Germinal center (tissue), 1 donor: ENCODE data around the gene TMIGD1.

Source experiments
- DNase-seq: peaks from one replicate; pipeline ENCODE4 v3.0.0; 2012; ENCODE audit warnings: mixed read lengths, low spot score

Gene TMIGD1

DNA sequence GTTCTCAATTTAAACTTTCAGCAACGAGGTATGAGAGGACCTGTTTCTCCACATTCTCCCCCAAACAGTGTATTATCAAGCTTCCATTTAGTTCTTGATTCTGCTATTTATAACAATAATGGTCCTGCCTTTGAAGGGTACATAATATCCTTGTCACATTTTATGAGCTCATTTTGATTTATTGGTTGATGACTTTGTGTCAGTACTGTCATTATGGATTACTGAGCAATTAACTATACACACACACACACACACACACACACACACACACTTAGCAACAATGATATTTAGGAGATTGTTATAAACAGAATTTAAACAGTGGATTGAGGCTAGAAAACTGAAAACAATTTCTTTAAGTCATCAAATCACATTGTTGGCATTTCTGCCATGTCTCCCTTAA, 7.0 kb downstream of the TMIGD1 start:
- DNase-seq, result no peak

DNA sequence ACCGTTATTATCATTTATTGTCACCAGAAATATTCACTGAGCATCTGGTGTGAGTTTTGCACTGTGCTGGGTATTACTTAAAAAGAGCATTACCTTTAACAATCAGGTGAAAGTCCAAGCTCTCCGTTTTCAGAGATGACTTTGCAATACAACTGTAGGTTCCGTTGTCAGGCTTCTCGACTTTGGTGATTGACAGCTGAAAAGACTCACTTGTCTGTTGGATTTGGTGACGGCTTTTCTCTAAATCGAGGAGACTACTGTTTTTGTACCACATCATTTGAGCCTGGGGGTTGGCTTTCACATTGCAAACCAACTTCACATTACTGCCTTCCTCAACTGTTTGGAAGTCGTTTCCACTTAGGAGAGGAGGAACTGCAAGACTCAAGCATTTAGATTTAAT, 9.1 kb downstream of the TMIGD1 start:
- DNase-seq, result no peak

DNA sequence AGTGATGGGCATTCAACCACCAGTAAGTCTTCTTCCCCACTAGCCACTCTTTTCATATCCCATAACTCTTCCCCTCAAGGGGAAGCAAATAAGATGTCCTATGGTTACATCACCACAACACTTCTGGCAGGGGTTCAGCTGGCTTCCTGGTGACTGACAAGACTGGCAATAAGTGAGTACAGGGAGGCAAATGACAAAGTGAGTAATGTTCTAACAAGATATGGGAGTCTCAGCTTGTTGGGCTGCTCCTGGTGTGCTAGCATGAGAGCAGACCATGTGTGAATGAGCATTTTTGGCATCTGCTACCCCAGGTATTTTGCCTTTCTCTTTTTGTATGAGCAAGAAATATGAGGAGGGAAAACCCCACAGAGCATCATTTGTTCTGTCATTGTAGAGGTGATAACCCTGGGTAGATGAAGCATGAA, 9.9 kb downstream of the TMIGD1 start:
- peak; percentile 7 for DNase-seq

DNA sequence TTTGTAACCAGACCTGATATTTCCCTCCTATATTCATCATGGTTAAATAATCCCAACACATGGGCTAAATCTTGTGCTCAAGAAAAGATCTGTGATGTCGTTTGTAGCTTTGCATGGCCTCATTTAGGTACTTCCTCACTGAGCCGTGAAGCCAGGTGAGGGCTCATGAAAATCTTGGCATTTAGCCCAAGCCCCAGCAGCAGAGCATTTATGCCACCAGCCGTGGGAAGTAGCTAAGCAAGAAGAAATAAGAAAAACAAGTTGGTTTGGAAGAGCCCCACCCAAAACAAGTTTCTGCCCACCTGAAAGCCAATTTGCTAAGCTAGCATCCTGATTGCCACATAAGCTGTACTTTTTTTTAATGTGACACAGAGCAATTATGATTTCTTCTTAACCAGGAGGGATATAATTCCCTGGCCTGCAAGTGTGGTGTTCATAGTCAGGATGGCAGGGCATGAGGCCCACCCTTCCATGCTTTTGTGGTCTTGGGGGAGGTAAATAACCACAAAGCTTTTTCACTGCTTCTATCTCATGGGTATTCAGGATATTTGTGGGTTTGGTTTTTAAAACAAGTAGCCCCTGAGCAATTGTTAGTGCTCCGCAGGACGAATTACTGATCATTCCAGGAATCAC, 10.5 kb downstream of the TMIGD1 start:
- peak; percentile 42 for DNase-seq

DNA sequence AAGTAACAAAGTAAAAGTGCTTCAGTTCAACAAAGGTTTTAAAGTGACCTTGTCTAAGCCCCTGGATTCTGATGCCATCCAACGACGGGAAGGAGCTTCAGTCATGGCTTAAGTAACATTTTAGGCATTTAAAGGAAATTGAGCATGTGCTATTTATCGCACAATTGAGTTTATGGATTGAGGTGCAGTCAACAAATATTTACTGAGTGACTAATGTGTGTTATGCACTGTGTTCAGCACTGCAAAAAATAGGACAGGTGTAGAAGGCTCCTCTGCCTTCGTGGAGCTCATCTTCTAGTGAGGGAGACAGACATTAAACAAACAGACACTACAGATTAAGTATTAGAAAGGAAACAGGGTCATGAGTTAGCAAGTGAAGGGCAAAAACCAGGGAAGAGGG, 12.5 kb downstream of the TMIGD1 start:
- DNase-seq, result no peak

DNA sequence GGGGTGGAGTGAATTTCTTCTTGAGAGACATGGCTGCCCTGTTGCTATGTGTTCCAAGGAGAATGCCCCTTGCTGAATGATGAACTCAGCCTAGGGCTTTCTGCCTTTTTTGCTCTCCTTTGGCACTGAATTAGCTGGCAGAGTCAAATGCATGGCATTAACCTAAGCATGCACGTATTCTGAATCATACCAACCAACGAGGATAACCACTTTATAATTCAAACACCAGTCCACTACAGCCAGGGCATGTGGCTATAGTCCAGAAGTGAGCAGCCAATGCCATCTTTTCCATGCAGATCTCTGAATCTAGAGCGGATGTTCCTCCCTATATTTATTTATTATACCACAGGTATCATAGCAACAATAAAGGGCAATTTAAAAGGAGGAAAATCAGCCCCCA, 15.7 kb downstream of the TMIGD1 start:
- no peak for DNase-seq

DNA sequence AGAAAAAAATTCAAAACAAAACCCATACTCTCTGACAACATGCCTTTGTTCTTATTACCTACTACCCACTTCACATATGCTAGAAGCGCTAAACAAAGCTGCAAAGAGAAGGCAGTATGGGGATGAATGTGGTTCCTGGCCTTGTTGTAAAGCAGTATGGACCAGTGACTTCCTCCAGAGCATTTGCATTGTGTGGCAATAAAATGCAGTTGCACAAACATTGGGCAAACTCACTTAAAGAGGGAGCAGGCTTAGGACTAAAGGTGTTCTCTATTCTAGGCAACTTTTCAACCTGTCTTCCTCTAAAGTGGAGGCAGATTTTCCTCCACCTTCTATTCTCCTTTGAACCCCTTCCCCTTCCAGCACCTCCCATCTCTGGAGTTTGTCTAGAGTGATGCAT, 17.1 kb downstream of the TMIGD1 start:
- no peak for DNase-seq

DNA sequence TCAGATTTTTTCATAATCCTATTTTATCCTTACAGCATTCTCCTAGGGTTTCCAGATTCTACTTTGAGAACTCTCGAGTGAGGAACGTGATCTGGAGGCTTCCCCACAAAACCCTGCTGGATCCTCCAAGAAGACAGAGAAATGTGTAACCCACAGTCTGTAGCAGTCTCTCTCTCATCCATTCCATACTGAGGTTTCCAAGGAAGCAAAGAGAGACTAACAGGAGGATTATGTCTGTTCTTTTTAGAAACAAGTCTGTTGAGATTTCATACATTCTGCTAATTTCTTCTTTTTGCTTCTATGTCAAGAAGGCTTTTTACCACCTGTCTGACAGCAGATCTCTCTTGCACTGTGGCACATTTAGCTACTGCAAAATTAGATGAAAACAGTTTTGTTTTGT, 18.8 kb downstream of the TMIGD1 start:
- no peak for DNase-seq

DNA sequence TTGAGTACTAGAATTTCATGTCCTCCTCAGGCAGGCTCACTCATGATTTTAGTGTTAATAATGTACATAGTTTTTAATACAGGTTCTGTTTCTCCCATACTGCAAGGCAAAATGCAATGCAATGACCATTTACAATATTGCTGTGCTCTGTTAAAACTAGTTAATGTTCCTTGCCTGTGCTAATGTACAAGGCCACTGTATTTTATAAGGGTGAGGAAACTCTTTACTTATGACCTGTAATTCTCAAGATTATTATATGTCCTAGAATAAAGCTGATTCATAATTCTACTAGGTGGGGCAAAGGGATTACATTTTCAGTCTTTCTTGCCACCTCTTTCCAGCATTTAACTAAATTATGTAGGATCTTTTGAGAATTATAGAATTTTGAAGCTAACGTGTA, 19.4 kb downstream of the TMIGD1 start:
- no peak for DNase-seq

DNA sequence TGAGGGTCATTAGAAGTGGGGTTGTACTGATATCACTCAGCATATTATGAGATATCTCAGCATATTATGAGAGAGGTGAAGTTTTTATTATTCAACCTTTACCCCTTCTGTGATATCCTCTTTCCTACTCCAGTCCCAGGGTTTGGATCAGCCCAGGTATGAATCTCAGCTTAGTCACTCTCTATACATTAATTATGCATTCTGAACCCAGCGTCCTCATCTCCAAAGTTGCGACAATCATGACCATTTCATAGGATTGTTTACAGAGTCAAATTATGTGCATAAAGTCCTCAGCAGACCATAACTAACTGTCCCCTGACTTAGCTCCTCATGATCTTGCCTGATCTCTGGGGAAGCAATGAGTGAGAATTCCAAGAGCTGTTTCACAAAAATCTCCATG, 21.6 kb downstream of the TMIGD1 start:
- no peak for DNase-seq

DNA sequence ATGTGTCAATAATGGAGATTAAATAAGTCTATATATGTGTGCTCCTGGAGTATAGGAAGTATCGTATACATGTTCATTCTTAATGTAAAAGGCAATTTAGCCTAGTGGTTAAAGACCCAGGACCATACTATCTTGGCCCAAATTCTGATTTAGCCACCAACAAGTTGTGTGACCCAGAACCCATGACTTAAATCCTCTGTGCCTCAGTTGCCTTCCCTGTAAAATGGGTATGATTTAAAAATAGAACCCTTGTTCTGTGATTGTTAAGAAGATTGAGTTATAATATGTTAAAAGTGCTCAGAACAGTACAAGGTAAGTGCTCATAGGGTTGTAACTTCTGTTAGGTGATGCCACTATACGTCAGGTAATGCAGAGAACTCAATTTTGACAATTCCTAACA, 23.3 kb downstream of the TMIGD1 start:
- DNase-seq, result no peak

DNA sequence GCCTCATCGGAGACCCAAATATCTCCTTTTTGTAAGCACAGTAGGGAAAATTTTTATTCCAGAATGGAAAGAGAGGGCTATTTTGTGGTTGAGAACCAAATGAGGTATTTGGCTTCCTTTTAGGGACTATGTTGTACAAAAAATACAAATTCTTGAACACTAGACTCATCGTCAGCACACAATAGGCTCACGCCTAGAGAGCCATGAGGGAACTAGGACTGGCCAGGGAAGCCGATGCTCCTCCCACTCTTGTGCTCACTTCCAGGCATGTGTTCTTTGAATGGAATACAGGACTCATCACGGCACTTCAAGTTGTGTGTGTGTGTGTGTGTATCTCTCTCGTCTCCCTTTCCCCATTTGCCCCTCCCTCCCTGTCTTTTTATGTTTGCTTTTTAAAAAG, 24.3 kb downstream of the TMIGD1 start:
- no peak for DNase-seq

DNA sequence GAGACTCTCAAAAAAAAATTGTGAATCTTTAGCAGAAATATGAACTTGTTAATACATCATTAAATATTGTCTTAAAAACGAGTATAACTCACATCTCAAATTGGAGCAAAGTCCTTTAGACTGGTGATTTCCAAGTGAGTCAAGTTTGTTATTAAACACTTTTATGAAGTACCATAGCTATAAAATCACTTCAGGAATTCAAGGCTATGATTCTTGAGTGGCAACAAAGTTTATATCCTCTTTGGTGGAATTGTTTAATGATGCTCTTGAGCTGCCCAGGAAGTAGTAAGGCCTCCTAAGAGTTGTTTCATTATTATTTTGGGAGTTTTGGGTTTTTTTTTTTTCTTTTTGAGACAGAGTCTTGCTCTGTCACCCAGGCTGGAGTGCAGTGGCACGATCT, 25.5 kb downstream of the TMIGD1 start:
- no peak for DNase-seq

DNA sequence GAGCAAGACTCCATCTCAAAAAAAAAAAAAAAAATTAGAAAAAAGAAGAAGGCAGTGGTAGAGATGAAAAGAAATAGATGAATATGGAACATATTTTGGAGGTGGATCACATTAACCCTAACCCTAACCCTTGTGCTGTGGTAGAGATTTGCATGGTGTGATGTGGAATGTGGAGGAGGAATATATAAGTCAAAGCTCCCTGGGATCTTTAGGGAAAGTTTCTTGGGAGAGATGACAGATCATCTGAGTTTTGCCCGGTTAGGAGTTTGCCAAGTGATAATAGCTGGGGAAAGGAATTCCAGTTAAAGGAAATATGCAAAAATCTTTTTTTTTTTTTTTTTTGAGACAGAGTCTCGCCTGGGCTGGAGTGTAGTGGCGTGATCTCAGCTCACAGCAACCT, 29.1 kb downstream of the TMIGD1 start:
- no peak for DNase-seq

DNA sequence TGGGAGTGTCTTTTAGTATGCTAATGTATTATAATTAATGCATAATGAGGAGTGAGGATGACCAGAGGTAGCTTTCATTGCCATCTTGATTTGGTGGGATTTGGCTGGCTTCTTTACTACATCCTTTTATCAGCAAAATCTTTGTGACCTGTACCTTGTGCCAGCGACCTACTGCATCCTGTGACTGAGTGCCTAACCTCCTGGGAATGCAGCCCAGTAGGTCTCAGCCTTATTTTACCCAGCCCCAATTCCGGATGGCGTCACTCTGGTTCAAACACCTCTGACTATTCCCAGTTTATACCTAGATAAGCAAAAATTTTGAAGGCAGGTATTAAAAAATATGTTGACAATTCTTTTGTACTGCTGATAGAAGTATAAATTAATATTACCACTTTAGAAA, 31.6 kb downstream of the TMIGD1 start:
- no peak for DNase-seq

DNA sequence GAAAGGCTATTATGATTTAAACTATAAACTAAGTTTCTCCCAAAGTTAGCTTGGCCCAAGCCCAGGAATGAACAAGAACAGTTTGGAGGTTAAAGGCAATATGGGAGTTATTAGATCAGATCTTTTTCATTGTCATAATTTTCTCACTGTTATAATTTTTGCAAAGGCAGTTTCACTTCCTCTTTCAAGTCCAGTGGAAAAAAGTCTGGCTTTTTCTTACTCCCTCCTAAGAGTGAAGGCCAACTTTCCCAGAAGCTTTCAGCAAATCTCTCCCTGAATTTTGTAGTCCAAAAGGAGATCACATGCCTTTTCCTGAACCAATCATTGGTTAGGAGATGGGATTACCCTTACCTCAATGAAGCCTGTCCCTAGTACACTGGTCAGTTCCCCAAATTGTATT, 33.0 kb downstream of the TMIGD1 start:
- no peak for DNase-seq

DNA sequence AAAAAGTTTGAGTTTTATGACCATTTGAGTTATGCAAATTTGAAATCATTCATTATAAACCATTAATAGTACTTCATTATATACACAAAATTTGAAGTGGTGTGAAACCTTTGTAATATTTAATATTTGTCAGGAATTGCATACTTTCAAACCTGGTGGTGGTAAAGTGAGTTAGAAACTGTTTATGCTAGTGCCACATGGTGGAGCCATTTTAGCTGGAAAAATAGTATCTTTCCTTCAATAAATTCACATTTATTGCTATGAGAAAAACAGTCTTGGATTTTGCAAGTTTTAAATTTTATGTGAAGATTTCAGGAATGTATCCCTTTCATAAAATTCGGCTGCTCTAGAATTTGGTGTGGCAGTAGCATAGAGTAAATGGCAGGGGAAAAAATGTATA, 34.9 kb downstream of the TMIGD1 start:
- no peak for DNase-seq

DNA sequence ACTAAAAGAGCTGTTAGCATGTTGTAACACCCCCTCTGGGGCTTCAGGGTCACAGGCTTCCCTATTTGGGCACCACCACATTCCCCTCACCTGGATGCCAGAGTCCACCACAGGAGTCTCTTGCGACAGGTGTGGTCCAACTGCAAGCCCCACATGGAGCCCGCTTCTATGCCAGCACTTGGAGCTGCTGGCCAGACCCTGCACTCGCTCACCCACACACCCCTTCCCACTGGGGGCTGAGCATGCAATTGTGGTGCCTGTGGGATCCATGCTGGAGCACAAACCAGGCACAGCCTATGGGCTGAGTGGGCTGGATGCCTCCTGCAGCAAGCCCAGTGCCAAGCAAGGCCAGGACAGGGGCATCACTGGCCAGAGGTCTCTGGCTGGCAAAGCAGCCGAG, 36.1 kb downstream of the TMIGD1 start:
- no peak for DNase-seq

DNA sequence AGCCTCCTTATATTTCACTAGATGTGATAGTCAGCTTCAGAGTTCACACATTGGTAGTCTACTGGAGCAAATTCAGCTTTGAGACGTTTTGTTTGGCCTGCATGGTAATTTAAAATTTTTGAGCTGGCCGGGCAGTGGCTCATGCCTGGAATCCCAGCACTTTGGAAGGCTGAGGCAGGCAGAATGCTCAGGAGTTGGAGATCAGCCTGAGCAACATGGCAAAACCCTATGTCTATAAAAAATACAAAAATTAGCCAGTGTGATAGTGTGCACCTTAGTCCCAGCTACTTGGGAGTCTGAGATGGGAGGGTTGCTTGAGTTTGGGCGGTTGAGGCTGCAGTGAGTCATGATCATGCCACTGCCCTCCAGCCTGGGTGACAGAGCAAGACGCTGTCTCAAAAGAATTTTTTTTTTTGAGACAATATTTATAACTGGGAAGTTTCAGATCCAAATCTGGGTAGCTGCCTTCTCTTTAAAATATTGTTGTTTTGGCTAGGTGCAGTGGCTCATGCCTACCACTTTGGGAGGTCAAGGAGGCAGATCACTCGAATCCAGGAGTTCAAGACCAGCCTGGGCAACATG, 37.3 kb downstream of the TMIGD1 start:
- no peak for DNase-seq

DNA sequence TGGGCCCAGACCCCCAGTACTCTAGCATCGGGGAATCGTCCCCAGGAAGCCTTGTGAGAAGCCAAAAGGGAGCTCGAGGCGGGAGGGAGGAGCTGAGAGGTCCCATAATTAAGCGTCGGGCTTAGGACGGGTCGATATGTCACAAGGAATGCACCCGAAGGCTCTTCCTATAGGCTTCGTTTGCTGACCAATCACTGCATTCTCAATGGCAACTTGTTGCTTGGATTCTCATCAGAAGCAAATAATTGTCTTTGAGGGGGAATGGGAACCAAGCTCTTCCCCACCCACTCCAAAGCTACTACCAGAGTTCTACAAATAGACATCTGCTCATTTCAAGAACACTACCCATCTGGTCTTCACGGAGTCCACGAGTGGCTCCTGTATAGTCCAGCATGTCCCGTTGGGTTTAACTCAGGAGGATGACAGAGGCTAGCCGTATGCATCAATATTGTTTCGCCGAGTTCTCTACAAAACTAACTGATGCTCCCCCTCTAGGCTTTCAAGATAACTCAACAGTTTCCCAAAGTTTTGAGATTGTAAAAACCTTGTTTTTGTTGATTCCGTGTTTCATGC, 41.5 kb downstream of the TMIGD1 start:
- DNase-seq, result no peak

DNA sequence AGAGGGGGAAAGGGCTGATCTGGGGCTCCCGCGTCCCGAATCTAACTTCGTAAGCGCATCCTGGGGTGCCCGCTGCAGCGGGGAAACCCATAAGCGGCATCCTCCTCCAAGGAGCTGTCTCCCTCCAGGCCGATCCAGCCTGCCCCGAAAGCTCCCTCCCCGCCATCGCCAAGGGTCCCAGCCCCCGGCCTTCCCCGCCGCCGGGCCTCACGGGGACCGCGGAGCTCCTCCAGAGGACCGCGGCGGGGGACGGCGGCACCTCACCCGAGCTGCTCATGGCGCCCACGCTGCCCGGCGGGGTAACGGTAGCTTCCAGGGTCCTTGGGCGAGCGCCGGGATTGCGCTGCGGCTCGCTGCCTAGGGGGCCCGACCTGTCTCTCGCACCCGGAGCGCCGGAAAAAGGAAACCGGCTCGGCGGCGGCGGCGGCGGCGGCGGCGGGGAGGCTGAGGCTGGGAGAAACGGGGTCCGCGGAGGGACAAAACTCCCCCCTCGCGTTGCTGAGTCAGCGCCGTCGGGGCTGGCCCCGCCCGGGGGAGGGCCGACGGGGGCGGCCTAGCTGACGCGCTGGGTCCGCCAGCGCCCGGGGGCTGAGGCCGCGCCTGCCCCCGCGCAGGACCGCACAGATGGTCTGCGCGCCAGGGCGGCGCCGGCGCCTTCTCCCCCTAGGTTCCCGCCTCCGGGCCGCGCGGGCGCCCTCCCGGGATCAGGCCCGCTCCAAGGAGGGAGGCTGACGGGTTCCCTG, 42.1 kb downstream of the TMIGD1 start, which contains the start of gene BLMH:
BLMH (minus strand) TSS at position 402 of the 743 bp plus-strand sequence; CDS start at position 277, 125 bp downstream.
- peak; percentile 89 for DNase-seq

DNA sequence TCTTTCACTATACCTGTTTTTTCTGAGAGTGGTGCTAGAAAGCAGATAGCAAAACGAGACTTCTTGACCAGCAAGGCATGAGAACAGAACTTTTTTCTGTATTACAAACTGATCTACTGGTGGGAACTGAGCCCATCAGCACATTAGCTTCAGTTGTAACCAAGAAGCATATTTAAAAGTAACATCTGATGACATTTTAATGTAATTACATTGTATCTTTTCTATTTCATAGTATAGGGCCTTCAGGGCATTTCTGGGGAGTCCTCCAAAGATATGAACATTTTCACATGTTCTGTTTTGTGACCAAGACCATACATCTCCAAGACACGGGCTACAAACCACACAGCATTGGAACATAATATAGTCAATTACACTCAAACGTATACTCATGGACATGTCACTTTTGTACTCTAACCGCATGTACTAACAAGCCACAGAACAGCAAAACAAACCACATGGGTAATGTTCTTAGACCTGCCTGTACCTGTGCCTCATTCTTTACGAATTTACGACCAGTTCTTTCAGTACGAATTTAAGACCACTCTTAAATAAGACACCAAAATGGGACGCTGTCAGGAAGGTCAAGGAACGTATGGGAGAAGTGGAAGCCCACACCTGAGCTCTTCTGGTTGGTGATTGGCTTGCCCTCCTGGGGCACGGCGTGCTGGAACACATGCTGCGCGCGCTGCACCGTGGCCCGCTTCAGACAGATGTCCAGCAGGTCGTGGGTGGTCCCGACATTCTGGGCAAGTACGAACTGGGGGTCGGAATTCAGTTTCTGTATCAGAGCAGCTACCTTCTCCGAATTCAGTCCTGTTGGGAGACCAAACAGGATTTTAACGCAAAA, 42.9 kb downstream of the TMIGD1 start:
- DNase-seq, result peak; percentile 55
